DOHH2 (cell line): ENCODE measurements around the gene C9orf78.

Experiments
- H3F3A ChIP-seq: fragments of 200-600 bp; sonication (generic), shearing (Covaris generic); 2 replicates; pipeline ENCODE4 v1.6.0; 2016; ENCODE audit warnings: antibody characterized with exemption, mild to moderate bottlenecking; ENCODE audit not compliant: control insufficient read depth, insufficient read depth
- H3K27ac ChIP-seq: fragments of 200-600 bp; sonication (generic); 2 replicates; pipeline ENCODE4 v1.5.1; 2014; ENCODE audit warnings: low read depth, mild to moderate bottlenecking, low read length, moderate library complexity
- H3K27me3 ChIP-seq: fragments of 200-600 bp; sonication (generic); 2 replicates; pipeline ENCODE4 v1.6.1; 2014; ENCODE audit warnings: mild to moderate bottlenecking, low read length, mixed read lengths; ENCODE audit not compliant: control insufficient read depth
- H3K36me3 ChIP-seq: fragments of 200-600 bp; sonication (generic); 2 replicates; pipeline ENCODE4 v1.6.1; 2014; ENCODE audit warnings: mild to moderate bottlenecking, low read length, moderate library complexity, mixed read lengths; ENCODE audit not compliant: control insufficient read depth
- H3K4me1 ChIP-seq: fragments of 200-600 bp; sonication (generic); 2 replicates; pipeline ENCODE4 v1.6.1; 2014; ENCODE audit warnings: mild to moderate bottlenecking, low read length, mixed read lengths; ENCODE audit not compliant: control insufficient read depth
- H3K4me2 ChIP-seq: fragments of 200-600 bp; sonication (generic); 2 replicates; pipeline ENCODE4 v1.6.0; 2014; ENCODE audit warnings: mild to moderate bottlenecking, low read length, moderate library complexity
- H3K4me3 ChIP-seq: fragments of 200-600 bp; sonication (generic); 2 replicates; pipeline ENCODE4 v1.5.1; 2014; ENCODE audit warnings: mild to moderate bottlenecking, low read length, mixed read lengths
- H3K79me2 ChIP-seq: fragments of 200-600 bp; sonication (generic); 2 replicates; pipeline ENCODE4 v1.6.1; 2014; ENCODE audit warnings: mild to moderate bottlenecking, low read length, mixed read lengths; ENCODE audit not compliant: control insufficient read depth
- H3K9me2 ChIP-seq: fragments of 200-600 bp; sonication (generic); replicated peaks from 2 replicates; pipeline ENCODE4 v1.6.1; 2014; ENCODE audit warnings: mild to moderate bottlenecking, low read length, mixed read lengths; ENCODE audit not compliant: control insufficient read depth
- H3K9me3 ChIP-seq: fragments of 200-600 bp; sonication (generic); 2 replicates; pipeline ENCODE4 v1.6.1; 2014; ENCODE audit warnings: antibody characterized with exemption, low read length, mixed read lengths; ENCODE audit not compliant: control insufficient read depth, insufficient read depth
- H4K20me1 ChIP-seq: fragments of 200-600 bp; sonication (generic); 2 replicates; pipeline ENCODE4 v1.6.0; 2014; ENCODE audit warnings: low read depth, mild to moderate bottlenecking, antibody characterized with exemption, low read length, moderate library complexity; ENCODE audit not compliant: control insufficient read depth, insufficient read depth
- CTCF ChIP-seq: fragments of 200-600 bp; sonication (generic); IDR thresholded peaks from one replicate; pipeline ENCODE4 v1.5.1; 2014; ENCODE audit warnings: antibody characterized with exemption, mild to moderate bottlenecking, low read depth, low read length; ENCODE audit not compliant: poor library complexity, severe bottlenecking
- EZH2phosphoT487 ChIP-seq: fragments of 200-600 bp; sonication (generic); IDR thresholded peaks from 2 replicates; pipeline ENCODE4 v1.6.1; 2017; ENCODE audit warnings: borderline replicate concordance, mild to moderate bottlenecking, antibody characterized with exemption, low read length, moderate library complexity, mixed read lengths

The C9orf78 gene

GRCh38 chr9:129857207-129857606 is 22.1 kb upstream of the C9orf78 start:
- H3K9me2 ChIP-seq = no peaks in the 10 kb centered on the region
- H4K20me1 ChIP-seq = no peaks in the 10 kb centered on the region
- H3K79me2 ChIP-seq = no peaks in the 10 kb centered on the region
- no peaks in the 10 kb centered on the region for H3F3A ChIP-seq
- H3K9me3 ChIP-seq = no peaks in the 10 kb centered on the region
- no peak overlapping the region for H3K4me3 ChIP-seq
- no peak for TF ChIP-seq CTCF
- TF ChIP-seq EZH2phosphoT487 = no peak
- H3K36me3 ChIP-seq = peaks cover 17% of the 10 kb centered on the region
- H3K27ac ChIP-seq = no peak overlapping the region
- H3K27me3 ChIP-seq = no peaks in the 10 kb centered on the region
- no peak overlapping the region for H3K4me2 ChIP-seq
- H3K4me1 ChIP-seq = no peaks in the 10 kb centered on the region

GRCh38 chr9:129854588-129855110 is 19.6 kb upstream of the C9orf78 start:
- Histone ChIP-seq H3K4me1 (no peaks in the 10 kb centered on the region), H3K9me3 (no peaks in the 10 kb centered on the region), H3K79me2 (no peaks in the 10 kb centered on the region), H3K27me3 (no peaks in the 10 kb centered on the region), H3F3A (no peaks in the 10 kb centered on the region), H4K20me1 (no peaks in the 10 kb centered on the region), H3K9me2 (no peaks in the 10 kb centered on the region), H3K36me3 (peaks cover 11% of the 10 kb centered on the region), H3K27ac (no peak overlapping the region), H3K4me3 (no peak overlapping the region), H3K4me2 (no peak overlapping the region)
- no peak for TF ChIP-seq EZH2phosphoT487

GRCh38 chr9:129853614-129854013 is 18.5 kb upstream of the C9orf78 start:
- H3K9me2 ChIP-seq = no peaks in the 10 kb centered on the region
- no peaks in the 10 kb centered on the region for H3K9me3 ChIP-seq
- no peak overlapping the region for H3K4me2 ChIP-seq
- H4K20me1 ChIP-seq = no peaks in the 10 kb centered on the region
- no peaks in the 10 kb centered on the region for H3F3A ChIP-seq
- TF ChIP-seq EZH2phosphoT487 (no peak), CTCF (no peak)
- no peaks in the 10 kb centered on the region for H3K79me2 ChIP-seq
- peaks cover 11% of the 10 kb centered on the region for H3K36me3 ChIP-seq
- H3K27ac ChIP-seq = no peak overlapping the region
- H3K4me1 ChIP-seq = no peaks in the 10 kb centered on the region
- H3K4me3 ChIP-seq = no peak overlapping the region
- no peaks in the 10 kb centered on the region for H3K27me3 ChIP-seq

GRCh38 chr9:129852579-129852978 is 17.5 kb upstream of the C9orf78 start:
- no peak overlapping the region for H3K27ac ChIP-seq

More at GRCh38 chr9:129852579-129852978, 17.5 kb upstream of the C9orf78 start:
- Histone ChIP-seq H3K4me2 (no peak overlapping the region), H3K9me2 (no peaks in the 10 kb centered on the region), H3K4me3 (no peak overlapping the region), H3K4me1 (no peaks in the 10 kb centered on the region), H3K27me3 (no peaks in the 10 kb centered on the region), H3K36me3 (peaks cover 11% of the 10 kb centered on the region), H3F3A (no peaks in the 10 kb centered on the region), H4K20me1 (no peaks in the 10 kb centered on the region), H3K9me3 (no peaks in the 10 kb centered on the region), H3K79me2 (no peaks in the 10 kb centered on the region)
- no peak for TF ChIP-seq EZH2phosphoT487
- TF ChIP-seq CTCF = no peak
